ENCODE measurements around the gene KCTD2.

DNA sequence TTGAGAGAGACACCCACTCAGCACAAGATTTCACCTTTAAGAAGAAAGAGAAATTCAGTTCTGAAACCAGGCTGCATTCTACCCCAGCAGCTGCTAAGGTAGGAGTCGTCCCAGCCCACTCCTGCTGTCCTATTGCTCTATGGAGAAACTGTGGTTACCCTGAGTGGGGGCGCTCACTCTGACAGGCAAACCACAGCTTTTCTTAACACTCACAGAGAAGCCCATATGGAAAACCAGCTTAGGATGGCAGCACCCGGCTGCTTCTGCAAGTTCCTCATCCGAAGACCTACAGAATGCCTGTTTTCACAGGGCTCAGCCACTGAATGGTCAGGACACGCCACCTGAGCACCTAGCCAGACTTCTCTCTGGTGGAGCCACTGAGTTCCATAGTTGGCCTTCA lies 7.8 kb upstream of the KCTD2 start:
- no peak for TF ChIP-seq CTCF (IDR thresholded peaks at IDR 0.05)
- TF ChIP-seq POLR2A (IDR thresholded peaks at IDR 0.05) = no peak
- no peak for TF ChIP-seq POLR2AphosphoS5 (IDR thresholded peaks at IDR 0.05)

Data from stomach (tissue), 4 donors.